ENCODE data around the gene FBLN2.

FBLN2 gene

DNA sequence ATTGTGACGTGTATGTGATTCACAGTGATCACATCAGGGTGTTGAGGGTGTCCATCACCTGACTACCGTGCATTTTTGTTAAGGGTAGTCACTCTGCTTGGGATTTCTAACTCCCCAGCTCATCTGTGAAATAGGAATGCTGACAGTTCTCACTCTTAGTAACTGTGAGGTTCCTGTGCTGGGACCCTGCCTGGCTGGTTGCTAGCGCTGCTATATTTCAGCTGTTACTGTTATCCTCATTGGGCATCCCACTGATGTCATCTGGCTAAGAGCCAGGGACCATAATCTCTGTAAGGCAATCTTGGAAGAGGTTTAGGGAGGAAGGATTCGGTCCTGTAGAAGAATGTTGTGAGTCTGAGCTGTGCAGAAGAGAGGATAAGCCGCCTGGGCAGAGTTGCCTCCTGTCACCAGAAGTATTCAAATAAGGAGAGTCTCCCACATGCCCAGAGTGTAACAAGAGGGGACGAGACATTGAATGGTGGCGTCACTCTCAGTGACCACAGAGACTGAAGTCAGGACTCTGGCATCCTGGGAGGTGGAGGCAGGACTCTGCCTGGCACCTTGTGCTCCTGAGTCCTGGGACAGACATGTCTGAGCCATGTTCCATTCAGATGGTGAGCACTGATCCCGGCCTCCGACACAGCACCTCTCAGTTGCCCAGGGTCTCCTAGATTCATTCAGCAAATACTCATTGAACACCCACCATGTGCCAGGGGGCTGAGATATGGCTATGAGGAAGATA is 52.2 kb downstream of the FBLN2 start:
- no peak for DNase-seq (ENCODE audit: low read depth in 2 of 2)

DNA sequence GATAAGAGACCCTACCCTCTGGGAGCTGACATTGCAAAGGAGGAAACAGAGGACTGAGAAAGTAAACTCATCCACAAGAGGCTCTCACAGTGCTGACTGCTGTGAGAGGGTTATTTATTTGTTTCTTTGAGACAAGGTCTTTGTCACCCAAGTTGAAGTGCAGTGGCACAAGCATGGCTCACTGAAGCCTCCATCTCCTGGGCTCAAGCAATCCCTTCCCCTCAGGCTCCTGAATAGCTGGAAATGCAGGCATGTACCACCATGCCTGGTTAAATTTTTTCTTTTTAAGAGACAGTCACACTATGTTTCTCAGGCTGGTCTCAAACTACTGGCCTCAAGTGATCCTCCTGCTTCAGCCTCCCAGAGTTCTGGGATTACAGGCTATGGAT is 52.8 kb downstream of the FBLN2 start:
- no peak for DNase-seq (ENCODE audit: low read depth in 2 of 2)

DNA sequence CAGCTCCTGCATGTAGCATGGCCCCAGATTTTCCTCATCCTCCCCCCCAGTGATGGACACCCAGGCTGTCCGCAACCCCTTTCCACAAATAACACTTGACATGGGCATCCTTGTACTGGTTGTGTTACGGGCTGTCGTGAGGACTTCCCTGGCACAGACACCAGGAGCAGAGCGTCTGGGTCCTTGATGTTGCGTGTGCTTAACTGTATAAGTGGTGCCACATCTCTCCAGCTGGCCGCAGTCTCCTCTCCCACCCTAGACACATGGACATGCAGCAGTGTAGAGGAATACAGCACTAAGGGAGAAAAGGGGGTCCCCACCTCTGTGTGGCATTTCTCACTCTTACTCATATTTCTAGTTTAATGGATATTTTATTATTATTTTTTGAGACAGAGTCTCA is 56.6 kb downstream of the FBLN2 start:
- no peak for DNase-seq (ENCODE audit: low read depth in 2 of 2)

DNA sequence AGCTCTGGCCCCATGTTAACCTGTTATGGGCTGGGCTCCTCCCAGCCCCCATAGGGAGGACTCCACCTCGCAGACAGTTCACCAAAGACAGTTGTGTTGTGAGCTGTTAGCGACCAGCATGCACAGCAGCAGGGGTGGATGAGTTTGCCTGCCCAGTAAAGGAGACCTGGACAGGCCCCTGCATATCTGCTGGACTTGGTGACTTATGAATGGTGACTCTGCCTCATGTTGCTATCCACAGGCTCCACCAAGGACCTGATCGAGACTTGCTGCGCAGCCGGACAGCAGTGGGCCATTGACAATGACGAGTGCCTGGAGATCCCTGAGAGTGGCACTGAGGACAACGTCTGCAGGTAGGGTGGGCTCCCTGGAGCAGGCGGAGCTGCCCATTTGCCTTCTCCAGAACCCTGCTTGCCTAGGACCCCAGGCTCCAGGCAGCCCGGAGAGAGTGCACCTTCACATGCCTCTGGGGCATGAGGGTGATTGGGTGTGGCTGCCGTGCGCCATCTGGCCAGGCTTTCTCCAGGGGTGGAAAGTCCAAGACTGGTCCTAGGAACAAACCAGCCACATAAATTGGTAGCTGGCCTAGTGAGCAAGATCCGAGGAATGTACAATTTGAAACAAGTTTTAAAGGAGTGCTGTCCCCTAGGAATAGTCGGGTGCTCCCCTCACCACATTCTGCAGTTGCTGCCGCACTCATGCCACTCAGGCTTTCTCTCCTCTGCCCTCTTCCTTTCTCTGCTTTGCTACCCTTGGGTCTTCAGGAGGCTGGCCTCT is 59.1 kb downstream of the FBLN2 start:
- DNase-seq (ENCODE audit: low read depth in 2 of 2) = no peak

DNA sequence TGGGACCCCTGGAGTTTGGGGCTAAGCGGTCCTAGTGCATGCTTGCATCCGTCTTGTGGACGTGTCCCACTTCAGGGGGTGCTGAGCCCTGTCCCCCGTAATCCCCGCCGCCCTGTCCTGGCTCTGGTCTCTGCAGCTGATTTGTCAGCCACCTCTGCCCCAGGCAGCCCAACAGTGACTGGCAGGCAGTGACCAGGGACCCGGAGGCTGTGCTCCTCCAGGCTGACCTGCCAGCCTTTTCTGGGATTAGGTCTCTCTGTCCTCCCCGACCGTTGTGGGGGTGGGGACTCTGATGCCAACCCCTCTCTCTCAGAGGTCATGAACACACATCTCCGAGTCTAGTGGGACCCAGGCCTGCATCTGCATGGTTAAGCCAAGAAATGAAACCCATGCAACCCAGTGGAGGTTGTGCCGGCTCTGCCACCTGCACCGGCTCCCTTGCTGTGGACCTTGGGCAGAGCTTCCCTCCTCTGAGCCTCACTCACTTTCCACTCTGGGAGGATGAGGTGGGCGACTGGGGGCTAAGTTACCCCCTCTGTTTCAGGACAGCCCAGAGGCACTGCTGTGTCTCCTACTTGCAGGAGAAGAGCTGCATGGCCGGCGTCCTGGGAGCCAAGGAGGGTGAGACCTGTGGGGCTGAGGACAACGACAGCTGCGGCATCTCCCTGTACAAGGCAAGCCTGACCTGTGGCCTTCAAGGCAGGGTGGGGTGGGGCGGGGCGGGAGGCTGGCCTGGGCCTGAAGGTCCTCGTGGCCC is 60.2 kb downstream of the FBLN2 start:
- no peak for DNase-seq (ENCODE audit: low read depth in 2 of 2)

DNA sequence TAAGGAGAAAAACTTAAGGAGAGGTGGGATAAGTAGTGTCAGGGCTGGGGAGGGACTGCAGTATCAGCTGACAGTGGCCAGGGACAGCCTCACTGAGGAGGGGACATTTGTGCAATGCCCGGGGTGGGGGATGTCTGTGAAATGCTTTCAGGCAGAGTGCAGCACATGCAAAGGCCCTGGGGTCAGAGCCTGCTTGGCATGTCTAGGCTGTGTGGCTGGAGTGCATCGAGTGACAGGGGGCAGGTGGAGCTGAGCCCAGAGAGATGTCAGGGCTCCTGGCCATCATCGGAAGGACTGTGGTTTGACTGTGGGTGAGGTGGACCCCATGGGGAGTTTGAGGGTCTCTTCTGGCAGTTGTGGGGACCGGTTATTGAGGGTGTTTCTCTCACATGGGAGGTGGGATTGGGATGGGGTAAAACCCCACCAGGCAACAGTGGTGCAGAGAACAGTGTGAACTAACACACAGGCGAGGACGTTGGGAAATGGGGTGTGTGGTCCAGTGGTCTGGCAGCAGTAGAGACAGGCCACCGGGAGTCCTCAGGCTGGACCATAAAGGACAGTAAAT is 61.2 kb downstream of the FBLN2 start:
- no peak for DNase-seq (ENCODE audit: low read depth in 2 of 2)

DNA sequence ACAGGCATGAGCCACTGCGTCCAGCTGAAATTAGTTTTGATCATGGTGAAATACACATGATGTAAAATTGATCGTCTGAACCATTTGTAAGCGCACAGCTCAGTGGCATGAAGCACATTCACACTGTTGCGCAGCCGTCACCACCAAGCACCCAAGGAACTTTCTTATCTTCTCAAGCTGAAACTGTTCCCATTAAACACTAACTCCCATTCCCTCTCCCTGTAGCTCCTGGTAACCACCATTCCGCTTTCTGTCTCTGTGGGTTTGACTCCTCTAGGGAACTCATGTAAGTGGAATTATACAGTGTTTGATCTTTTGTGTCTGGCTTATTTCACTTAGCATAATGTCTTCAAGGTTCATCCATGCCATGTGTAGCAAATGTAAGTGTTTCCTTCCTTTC is 62.3 kb downstream of the FBLN2 start:
- no peak for DNase-seq (ENCODE audit: low read depth in 2 of 2)

DNA sequence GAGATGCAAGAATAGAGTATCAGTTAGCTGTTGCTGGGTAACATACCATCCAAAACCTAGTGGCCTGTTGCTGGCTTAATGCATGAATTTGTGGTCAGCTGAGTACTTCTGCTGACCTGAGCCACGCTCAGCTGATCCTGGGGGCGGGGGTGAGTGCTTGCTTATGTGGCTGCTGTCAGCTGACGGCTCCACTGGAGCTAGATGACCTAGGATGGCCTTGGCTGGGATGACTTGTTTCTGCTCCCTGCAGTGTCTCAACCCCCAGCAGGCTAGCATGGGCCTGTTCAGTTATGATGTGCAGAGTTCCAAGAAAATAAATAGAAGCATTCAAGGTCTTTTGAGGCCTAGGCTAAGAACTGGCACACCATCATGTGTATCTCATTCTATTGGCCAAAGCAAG is 63.9 kb downstream of the FBLN2 start:
- DNase-seq (ENCODE audit: low read depth in 2 of 2) = no peak

DNA sequence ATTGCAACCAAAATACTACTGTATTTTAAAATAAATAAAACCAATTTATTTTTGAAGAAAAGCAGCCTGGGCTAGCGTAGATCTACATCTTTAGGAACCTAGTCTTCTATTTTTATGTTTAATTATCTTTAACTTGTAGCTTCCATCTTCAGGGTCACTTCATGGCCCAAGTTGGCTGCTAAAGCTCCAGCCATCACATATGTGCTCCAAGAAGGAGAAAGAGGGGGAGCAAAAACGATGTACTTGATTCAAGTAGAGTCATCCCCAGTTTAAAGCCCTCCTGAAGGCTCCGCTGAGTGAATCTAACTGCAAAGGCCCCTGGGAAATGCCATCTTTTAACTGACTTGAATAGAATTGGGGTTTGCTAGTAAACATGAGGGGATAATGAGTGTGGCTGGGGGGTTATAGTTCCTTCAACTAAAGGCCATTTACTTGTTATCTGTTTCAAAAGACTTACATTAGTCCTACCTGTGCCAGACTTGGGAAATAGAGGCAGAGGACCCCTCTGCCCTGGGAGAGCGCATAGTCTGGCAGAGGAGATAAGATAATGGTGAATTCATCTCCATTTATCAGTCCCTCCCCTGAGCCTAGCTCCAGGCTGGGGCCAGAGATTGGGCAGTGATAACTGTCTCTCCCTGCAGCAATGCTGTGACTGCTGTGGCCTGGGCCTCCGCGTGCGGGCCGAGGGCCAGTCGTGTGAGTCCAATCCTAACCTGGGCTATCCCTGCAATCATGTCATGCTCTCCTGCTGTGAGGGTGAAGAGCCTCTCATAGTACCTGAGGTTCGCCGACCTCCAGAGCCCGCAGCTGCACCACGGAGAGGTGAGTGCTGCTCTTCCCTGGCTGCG is 64.6 kb downstream of the FBLN2 start:
- DNase-seq (ENCODE audit: low read depth in 2 of 2) = no peak

DNA sequence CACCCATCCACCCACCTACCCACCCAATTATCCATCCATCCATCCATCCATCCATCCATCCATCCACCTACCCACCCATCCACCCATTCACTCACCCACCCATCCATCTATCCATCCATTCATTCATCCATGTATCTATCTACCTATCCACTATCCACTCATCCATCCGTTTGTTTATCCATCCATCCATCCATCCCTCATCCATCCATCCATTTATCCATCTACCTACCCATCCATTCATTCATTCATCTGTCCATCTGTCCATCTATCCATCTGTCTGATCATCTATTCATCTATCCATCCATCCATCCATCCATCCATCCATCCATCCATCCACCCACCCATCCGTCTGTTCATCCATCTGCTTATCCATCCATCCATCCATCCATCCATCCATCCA is 65.7 kb downstream of the FBLN2 start:
- DNase-seq (ENCODE audit: low read depth in 2 of 2) = no peak

DNA sequence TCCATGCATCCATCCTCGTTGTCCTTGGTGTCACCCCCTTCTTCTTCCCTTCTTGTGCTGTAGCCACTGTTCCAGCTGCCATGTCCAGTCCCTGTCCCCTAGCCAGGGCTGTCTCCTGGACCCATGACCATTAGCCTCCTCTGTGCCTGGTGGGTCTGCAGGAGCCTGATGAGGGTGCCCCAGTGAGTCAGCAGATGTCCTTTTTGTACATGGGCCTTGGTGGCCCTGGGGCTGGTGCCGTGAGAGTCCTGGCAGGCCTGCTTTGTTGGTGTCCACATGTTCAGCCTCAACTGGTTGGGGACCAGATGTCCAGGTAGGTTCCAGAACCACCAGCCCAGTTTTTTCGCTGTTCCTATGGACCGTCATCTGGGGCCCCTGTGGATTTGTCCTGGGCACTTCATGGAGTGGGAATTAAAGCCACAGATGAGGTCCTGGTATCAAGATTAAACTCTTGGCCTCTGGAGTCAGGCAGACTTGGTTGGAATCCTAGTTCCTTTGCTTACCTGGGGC is 66.1 kb downstream of the FBLN2 start:
- DNase-seq (ENCODE audit: low read depth in 2 of 2) = no peak

DNA sequence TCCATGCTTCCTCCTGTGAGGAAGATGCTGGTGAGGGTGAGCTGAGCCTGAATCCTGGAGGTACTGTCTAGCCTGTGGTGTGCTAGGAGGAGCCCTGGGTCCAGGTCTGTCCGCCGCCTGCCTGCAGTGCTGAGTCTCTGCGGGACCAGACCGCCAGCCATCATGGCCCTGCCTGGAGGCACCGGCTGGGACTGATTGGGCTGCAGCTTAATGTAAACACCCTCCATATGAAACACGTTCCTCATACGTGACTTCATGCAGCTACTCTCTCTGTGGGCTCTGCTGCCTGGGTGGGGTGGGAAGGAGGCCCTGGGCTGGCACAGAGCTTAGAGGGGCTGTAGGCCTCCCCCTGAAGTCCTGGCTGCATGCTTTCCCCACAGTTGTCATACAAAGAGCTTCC is 67.4 kb downstream of the FBLN2 start:
- DNase-seq (ENCODE audit: low read depth in 2 of 2) = no peak

DNA sequence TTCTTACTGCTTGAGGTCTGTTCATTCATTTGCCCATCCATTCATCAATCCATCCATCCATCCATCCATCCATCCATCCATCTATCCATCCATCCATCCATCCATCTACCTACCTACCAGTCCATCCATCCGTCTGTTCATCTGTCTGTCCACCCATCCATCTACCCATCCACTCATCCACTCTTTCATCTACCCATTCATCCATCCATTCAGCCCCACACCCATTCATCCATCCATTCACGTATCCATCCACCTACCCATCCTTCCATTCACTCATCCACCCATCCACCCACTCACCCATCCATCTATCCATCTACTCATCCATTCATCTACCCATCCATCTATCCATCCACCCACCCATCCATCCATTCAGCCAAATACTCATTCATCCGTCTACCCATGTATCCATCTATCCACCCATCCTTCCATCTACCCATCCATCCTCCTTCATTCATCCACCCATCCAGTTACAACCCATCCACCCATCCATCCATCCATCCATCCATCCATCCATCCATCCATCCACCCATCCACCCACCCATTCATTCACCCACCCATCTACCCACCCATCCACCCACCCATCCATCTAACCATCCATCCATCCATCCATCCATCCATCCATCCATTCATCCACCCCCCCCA is 68.3 kb downstream of the FBLN2 start:
- DNase-seq (ENCODE audit: low read depth in 2 of 2) = no peak

DNA sequence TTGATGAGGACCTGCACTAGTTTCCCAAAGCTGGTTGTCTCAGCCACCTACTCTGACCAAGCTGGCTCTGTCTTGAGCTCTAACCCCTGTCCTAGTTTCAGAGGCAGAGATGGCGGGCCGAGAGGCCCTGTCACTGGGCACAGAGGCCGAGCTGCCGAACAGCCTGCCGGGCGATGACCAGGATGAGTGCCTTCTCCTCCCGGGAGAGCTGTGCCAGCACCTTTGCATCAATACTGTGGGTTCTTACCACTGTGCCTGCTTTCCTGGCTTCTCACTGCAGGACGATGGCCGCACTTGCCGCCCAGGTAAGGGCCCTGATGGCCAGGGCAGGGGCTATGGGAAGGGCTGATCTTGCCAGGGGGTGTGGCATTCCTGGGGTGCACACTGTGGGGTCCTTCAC is 69.1 kb downstream of the FBLN2 start:
- DNase-seq (ENCODE audit: low read depth in 2 of 2) = no peak

DNA sequence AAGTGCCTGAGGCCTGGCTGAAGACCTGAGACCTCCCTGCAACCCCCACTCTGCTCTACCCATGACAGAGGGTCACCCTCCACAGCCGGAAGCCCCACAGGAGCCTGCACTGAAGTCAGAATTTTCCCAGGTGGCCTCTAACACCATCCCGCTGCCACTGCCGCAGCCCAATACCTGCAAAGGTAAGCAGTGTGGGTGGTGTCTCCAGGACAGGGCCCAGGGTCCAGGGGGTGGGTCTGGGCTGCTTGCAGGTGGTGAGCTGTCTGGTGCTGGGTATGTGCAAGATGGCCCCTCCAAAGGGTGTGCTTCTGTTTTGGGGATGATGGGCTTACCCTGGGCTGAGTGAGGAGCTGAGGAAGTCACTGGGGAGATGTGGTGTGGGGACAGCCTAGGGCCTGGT is 69.9 kb downstream of the FBLN2 start:
- DNase-seq (ENCODE audit: low read depth in 2 of 2) = no peak

DNA sequence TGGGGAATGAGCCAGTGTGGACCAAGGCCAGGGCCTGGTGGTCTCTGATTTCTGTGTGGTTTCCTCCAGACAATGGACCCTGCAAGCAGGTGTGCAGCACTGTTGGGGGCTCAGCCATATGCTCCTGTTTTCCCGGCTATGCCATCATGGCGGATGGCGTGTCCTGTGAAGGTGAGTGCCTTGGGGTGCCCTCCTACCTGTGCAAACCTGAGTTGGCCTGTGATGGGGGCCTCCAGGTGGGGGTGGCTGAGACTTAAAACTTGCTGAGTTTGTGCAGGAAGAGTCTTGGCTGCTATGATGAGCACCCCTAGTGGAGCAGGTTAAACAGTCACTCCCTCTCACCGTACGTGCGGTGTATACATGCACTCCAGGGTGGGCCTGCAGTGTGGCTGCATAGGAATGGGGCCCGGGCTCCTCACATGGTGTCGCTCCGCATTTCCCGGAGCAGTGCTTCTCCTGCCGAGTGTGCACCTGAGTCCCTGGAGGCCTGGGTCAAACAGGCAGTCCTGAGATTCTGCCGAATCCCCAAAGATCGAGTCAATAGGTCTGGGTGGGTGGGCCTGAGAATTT is 70.8 kb downstream of the FBLN2 start:
- DNase-seq (ENCODE audit: low read depth in 2 of 2) = no peak

DNA sequence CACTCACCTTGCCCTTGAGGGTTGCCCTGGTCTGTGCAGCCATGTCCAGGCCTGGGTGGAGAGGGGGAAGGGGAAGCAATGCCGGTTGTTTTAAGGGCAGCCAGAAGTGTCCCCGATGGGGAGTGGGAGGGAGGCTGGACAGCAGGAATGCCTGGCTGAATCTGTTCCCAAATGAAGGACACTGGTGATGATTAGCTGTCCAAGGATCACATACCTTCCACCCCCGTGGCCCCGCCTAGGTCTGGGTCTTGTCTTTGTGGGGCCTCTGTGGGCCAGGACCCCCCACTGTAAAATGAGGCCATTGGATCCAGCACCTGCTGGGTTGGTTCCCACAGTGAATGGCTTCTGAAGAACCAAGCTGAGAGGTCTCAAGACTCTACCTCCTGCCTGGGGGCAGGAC is 71.4 kb downstream of the FBLN2 start:
- DNase-seq (ENCODE audit: low read depth in 2 of 2) = no peak

DNA sequence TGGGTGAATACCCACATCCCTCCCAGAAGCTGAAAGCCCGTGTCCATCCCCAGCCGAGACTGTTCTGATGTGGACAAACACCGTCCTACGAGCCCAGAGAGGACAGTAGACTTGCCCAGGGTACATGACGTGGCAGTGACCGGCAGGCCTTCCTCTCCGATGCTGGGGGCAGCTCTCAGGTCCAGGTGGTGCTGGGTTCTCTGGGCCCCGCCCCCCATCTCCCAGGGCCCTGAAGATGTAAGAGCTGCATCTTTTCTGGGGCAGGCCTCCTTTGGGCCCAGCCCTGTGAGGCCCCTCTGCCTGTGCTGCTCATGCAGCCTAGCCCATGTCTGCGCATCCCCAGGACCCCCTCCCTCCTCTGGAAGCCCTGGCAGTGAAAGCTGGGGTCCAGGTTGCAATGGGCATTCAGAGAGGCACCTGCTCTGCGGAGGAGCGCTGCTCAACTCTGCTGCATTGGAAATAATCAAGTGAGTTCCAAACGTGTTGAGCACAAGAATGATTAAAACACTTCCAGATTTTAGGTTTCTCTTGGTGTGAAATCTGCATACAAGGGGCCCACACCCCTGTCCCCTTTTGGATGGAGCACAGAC is 71.9 kb downstream of the FBLN2 start:
- no peak for DNase-seq (ENCODE audit: low read depth in 2 of 2)

DNA sequence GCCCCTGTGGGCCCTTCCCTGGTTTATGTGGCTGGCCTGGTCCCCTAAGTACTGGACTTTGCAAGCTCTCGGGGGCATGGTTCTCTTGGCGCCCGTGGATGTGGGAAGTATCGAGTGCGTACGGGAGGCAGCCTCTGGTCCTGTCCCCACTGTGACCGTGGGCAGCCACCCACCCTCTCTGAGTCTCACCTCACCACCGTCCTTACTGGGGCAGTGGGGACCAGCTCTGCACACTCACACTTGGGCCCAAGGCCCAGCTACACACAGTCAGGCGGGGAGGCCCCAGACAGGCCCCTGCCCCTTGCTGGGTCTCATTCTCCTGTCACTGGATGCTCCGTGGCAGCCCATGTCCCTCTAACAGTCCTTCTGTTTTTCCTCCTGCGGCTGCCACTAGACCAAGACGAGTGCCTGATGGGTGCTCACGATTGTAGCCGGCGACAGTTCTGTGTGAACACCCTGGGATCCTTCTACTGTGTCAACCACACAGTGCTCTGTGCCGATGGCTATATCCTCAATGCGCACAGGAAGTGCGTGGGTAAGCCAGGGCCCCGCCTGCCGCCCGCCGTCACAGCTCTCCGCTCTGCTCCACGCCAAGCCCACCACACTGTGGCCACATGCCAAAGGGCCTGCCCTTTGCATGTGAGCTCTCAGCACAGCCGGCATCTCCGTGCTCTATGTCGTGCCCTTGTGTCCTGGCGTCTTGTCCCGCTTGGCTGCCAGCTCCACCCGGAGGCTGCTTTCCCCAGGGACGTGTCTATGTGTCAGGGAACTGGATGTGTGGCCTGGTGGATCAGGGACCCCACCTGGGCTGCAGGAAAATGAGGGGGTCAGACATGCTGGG is 72.7 kb downstream of the FBLN2 start:
- no peak for DNase-seq (ENCODE audit: low read depth in 2 of 2)

Measured in stimulated activated CD4-positive, alpha-beta T cell treated with anti-CD3 and anti-CD28 coated beads, Interleukin-1b, Interleukin-23, amount 100 ng/mL, for 1 hour (primary cell).